PFSK-1 (cell line): ENCODE measurements around the gene VPS13D.

Experiments
- FOXP2 ChIP-seq: optimal IDR thresholded peaks from 2 replicates; pipeline ENCODE3; 2011; ENCODE audit warnings: borderline replicate concordance, control low read depth, inconsistent platforms; ENCODE audit not compliant: insufficient read depth; ENCODE audit errors: extremely low read length, extremely low read depth
- POLR2AphosphoS5 ChIP-seq: IDR thresholded peaks from 2 replicates; pipeline ENCODE4 v1.6.1; 2012; ENCODE audit warnings: low read depth, mild to moderate bottlenecking, control low read depth, low read length, moderate library complexity
- REST ChIP-seq, 2 experiments: IDR thresholded peaks; 2 replicates each; pipeline versions ENCODE4 v1.6.1 to v1.8.0; 2011 to 2012; ENCODE audit warnings: low read depth in 2 of 2, low read length in 2 of 2, control low read depth in 1 of 2, inconsistent platforms in 1 of 2, mild to moderate bottlenecking in 1 of 2, moderate library complexity in 1 of 2; ENCODE audit not compliant: insufficient read depth in 1 of 2
- SIN3A ChIP-seq: IDR thresholded peaks from 2 replicates; pipeline ENCODE4 v1.6.1; 2012; ENCODE audit warnings: mild to moderate bottlenecking, low read length, moderate library complexity, borderline replicate concordance; ENCODE audit not compliant: insufficient read depth
- TAF1 ChIP-seq: IDR thresholded peaks from 2 replicates; pipeline ENCODE4 v1.6.1; 2012; ENCODE audit warnings: low read length, control low read depth, borderline replicate concordance; ENCODE audit not compliant: insufficient read depth

The VPS13D gene

GRCh38 chr1:12519693-12520364 lies 290.0 kb downstream of the VPS13D start:
- TF ChIP-seq FOXP2 (no peak), SIN3A (no peak), POLR2AphosphoS5 (no peak), TAF1 (no peak), REST (IDR thresholded peaks at IDR 0.05; ENCODE audit: insufficient read depth in 1 of 2, low read depth in 2 of 2, low read length in 2 of 2) (no peak)

GRCh38 chr1:12521096-12521495 lies 291.3 kb downstream of the VPS13D start:
- no peak for TF ChIP-seq REST (IDR thresholded peaks at IDR 0.05; ENCODE audit: insufficient read depth in 1 of 2, low read depth in 2 of 2, low read length in 2 of 2)
- no peak for TF ChIP-seq SIN3A
- no peak for TF ChIP-seq FOXP2
- no peak for TF ChIP-seq POLR2AphosphoS5
- no peak for TF ChIP-seq TAF1

DNA sequence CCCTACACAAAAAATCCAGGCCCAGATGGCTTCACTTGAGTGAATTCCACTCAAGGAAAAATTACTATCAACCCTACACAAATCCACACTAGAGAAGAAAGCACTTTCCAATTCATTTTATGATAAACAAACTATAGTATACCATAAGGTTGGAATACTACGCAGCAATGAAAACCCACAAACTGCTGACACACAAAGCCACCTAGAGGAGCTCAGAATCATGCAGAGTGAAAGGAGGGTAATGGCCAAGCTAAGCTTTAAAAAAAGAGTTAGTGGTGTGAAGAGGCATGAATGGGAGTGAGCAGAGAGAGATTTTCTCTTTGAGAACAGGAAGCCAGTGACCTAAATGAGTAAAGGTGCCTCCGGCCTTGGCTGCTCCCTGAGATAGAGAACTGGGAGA lies 294.4 kb downstream of the VPS13D start:
- no peak for TF ChIP-seq REST (IDR thresholded peaks at IDR 0.05; ENCODE audit: insufficient read depth in 1 of 2, low read depth in 2 of 2, low read length in 2 of 2)

GRCh38 chr1:12525311-12526181 lies 295.7 kb downstream of the VPS13D start:
- no peak for TF ChIP-seq SIN3A
- no peak for TF ChIP-seq REST (IDR thresholded peaks at IDR 0.05; ENCODE audit: insufficient read depth in 1 of 2, low read depth in 2 of 2, low read length in 2 of 2)
- TF ChIP-seq TAF1, result no peak
- TF ChIP-seq FOXP2, result no peak
- no peak for TF ChIP-seq POLR2AphosphoS5
